NB4 (cell line): ENCODE data around the gene SUSD2.

ENCODE experiments used
- POLR2A ChIP-seq: IDR thresholded peaks from 2 replicates; pipeline ENCODE4 v1.6.1; 2011; ENCODE audit warnings: mild to moderate bottlenecking; ENCODE audit not compliant: insufficient read length; ENCODE audit errors: extremely low read depth
- TF ChIP-seq, protein P1 (sequence below): IDR thresholded peaks from one replicate; pipeline ENCODE4 v1.5.1; 2012; ENCODE audit warnings: low read depth, low read length

- TF ChIP-seq, protein P1, sequence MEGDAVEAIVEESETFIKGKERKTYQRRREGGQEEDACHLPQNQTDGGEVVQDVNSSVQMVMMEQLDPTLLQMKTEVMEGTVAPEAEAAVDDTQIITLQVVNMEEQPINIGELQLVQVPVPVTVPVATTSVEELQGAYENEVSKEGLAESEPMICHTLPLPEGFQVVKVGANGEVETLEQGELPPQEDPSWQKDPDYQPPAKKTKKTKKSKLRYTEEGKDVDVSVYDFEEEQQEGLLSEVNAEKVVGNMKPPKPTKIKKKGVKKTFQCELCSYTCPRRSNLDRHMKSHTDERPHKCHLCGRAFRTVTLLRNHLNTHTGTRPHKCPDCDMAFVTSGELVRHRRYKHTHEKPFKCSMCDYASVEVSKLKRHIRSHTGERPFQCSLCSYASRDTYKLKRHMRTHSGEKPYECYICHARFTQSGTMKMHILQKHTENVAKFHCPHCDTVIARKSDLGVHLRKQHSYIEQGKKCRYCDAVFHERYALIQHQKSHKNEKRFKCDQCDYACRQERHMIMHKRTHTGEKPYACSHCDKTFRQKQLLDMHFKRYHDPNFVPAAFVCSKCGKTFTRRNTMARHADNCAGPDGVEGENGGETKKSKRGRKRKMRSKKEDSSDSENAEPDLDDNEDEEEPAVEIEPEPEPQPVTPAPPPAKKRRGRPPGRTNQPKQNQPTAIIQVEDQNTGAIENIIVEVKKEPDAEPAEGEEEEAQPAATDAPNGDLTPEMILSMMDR: no peak
- TF ChIP-seq POLR2A: no peak
These were observed 32.1 kb upstream of the SUSD2 start for GRCh38 chr22:24149198-24149590.
